GM21529 (cell line): ENCODE results near the gene KIFC1.
"Not testable (repeated sequence)": the region's sequence is repeated elsewhere in the genome, so short reads cannot be mapped to it uniquely, and the experiment has no call there.

Experiments used
- ATAC-seq: cut with Tn5 transposase; IDR thresholded peaks from one replicate; pipeline ENCODE4 v1.9.1; 2021; ENCODE audit not compliant: unreplicated experiment

The KIFC1 gene, protein sequence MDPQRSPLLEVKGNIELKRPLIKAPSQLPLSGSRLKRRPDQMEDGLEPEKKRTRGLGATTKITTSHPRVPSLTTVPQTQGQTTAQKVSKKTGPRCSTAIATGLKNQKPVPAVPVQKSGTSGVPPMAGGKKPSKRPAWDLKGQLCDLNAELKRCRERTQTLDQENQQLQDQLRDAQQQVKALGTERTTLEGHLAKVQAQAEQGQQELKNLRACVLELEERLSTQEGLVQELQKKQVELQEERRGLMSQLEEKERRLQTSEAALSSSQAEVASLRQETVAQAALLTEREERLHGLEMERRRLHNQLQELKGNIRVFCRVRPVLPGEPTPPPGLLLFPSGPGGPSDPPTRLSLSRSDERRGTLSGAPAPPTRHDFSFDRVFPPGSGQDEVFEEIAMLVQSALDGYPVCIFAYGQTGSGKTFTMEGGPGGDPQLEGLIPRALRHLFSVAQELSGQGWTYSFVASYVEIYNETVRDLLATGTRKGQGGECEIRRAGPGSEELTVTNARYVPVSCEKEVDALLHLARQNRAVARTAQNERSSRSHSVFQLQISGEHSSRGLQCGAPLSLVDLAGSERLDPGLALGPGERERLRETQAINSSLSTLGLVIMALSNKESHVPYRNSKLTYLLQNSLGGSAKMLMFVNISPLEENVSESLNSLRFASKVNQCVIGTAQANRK

GRCh38 chr6:33391278-33391921 is at the start of gene KIFC1:
Gene KIFC1, plus strand, starts transcription at chr6:33391823. Its CDS starts 163 bp downstream, at chr6:33391986.
- ATAC-seq: peak; percentile 84

- ATAC-seq: not testable (repeated sequence)
Measured at GRCh38 chr6:33343606-33343952, 48.0 kb upstream of the KIFC1 start.

- peak; percentile 53 for ATAC-seq
Measured at GRCh38 chr6:33343953-33344611, 47.5 kb upstream of the KIFC1 start.

GRCh38 chr6:33344701-33345697 is 46.6 kb upstream of the KIFC1 start:
- no peak for ATAC-seq

- not testable (repeated sequence) for ATAC-seq
Measured at GRCh38 chr6:33346972-33347371, 44.7 kb upstream of the KIFC1 start.

- no peak for ATAC-seq
Measured at GRCh38 chr6:33347816-33348215, 43.8 kb upstream of the KIFC1 start.

DNA sequence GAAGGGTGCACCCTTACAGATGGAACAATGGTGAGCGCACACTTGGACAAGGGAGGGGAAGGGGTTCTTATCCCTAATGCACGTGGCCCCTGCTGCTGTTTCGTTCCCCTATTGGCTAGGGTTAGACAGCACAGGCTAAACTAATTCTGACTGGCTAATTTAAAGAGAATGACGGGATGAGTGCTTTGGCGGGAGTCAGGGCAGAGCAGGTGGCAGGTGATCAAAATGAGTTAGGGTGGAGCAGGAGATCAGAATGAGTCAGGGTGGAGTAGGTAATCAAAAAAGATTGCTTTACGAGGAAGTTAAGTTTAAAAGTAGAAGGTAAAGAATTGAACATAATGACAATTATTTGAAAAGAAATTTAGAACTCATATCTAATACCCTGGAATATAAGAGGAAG is 35.8 kb upstream of the KIFC1 start:
- ATAC-seq: not testable (repeated sequence)

DNA sequence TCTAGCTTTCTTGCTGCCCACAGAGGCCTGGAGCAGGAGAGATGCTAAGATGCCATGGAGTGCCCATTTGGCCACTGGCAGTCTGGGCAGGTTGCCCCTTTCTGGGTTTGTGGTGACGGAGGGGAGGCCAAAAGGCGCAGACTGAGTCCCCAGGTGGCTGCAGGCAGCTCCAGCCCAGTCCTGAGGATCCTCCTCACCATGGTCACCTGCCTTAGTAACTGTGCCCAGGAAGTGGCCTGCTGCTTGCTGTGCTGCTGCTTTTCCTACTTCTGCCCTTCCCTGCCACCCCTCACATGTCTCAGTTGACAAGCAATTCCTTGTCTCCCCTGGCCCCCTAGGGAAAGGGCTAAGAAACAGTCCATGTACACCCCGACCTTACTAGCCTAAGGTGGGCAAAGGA is 35.3 kb upstream of the KIFC1 start:
- no peak for ATAC-seq

DNA sequence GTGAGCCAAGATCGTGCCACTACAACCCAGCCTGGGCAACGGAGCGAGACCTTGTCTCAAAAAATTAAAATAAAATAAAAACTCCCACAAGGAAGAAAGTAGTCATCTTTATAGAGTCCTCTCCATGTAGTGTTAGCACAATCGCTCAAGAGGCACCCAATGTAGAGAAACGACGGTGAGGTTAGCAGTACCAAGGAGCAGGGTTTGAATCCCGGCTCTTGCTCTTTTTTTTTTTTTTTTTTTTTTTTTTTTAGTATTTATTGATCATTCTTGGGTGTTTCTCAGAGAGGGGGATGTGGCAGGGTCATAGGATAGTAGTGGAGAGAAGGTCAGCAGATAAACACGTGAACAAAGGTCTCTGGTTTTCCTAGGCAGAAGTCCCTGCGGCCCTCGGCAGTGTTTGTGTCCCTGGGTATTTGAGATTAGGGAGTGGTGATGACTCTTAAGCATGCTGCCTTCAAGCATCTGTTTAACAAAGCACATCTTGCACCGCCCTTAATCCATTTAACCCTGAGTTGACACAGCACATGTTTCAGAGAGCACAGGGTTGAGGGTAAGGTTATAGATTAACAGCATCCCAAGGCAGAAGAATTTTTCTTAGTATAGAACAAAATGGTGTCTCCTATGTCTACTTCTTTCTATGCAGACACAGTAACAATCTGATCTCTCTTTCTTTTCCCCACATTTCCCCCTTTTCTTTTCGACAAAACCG is 34.3 kb upstream of the KIFC1 start:
- not testable (repeated sequence) for ATAC-seq

DNA sequence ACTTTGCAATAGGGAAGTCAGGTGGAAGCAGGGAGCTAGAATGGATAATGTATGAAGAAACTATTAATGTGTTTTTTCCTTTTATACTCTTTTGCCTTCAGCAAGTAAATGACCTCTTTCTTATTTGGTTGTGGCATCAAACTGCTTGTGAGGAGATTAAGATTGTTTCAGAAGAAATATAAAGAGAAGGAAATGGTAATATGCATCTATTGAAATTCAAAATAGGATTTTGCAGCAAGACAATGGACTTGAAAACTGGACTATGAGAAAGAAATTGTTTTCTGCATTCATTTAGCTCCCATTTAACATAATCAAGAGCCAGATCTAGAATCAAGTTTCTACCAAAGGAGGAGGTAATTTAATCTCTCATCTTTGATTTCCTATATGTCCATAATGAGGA is 32.3 kb upstream of the KIFC1 start:
- no peak for ATAC-seq

- not testable (repeated sequence) for ATAC-seq
Measured at GRCh38 chr6:33363486-33363885, 28.1 kb upstream of the KIFC1 start.

GRCh38 chr6:33364475-33365205 is 27.0 kb upstream of the KIFC1 start:
- not testable (repeated sequence) for ATAC-seq

DNA sequence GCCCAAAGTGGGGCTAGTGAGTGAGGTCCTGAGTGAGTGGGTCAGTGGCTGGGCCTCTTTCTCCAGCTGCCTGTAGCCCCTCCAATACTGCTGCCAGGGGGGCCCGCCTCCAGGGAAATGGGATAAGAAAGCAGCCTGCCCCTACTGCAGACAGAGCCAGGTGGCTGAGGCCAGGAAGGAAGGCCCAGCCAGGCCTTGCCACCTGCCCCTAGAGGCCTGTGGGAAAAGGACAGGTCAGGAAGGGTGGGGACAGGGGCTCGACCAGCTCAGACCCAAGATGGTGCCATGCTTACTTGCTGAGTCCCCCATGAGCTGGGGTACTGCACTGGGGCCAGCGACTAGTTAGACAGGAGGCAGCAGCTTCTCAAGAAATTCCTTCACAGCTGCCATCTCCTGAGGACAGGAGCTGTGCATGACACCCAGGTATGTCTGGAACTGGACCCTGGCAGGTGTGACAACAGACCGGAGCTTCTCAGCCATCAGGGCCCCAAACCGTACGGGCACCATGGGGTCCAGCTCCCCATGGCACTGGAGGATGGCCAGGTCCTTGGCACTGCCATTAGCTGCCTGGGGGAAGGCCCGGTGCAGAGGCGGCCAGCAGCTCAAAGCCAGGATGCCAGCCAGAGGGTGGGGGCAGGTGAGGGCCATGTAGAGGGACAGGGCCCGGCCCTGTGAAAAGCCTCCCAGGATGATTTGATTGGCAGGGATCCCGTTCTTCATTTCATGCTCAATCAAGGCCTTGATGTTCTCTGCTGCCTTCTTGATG is 26.2 kb upstream of the KIFC1 start:
- ATAC-seq: not testable (repeated sequence)

- no peak for ATAC-seq
Measured at GRCh38 chr6:33367009-33367714, 24.5 kb upstream of the KIFC1 start.

- ATAC-seq: not testable (repeated sequence)
Measured at GRCh38 chr6:33367715-33368025, 24.0 kb upstream of the KIFC1 start.

DNA sequence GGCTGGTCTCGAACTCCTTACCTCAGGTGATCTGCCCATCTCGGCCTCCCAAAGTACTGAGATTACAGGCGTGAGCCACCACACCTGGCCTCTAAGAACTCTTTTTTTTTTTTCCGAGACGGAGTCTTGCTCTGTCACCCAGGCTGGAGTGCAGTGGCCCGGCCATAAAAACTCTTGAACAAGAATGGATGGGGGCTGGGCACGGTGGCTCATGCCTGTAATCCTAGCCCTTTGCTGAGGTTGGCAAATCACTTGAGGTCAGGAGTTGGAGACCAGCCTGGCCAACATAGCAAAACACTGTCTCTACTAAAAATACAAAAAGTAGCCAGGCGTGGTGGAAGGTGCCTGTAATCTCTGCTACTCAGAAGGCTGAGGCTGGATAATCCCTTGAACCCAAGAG is 19.7 kb upstream of the KIFC1 start:
- not testable (repeated sequence) for ATAC-seq

DNA sequence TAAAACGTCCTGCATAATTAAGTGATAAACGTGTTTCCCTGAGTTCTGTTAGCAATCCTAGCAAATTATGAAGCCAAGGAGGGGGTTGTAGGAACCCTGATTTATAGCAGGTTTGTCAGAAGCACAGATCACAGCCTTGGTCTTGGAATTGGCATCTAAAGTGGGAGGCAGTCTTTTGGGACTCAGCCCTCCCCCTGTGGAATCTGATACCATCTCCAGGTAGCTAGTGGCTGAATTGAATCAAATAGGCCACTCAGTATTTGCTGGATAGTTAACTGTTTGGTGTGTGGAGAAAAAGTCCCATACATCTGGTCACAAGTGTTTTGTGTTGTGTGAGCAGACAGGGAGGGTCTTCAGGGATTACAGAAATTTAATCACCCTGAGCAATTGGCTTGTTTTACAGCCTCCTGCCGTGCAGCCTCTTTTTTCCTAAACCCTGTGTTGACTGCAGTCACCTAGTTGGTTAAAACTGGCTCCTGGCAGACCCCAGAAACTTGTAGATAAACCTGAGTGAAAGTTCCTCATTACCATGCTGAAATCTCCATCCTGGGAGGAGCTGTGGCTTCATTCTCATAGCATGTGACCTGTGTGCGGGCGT is 19.0 kb upstream of the KIFC1 start:
- ATAC-seq: no peak
